Neural progenitor cell (in vitro differentiated cells): ENCODE results near the gene PRR33. TPM values are rescaled to one million over a fixed set of nuclear protein-coding genes. Genes with fewer than 3 reads are reported as not detected.

Experiments used
- DNase-seq: peaks from one replicate; pipeline ENCODE4 v3.0.0-alpha.2; 2016; ENCODE audit warnings: low spot score
- H2AFZ ChIP-seq: fragments of 200-600 bp; sonication (generic); replicated peaks from 2 replicates; pipeline ENCODE4 v1.6.1; 2016; ENCODE audit warnings: antibody characterized with exemption
- H3F3A ChIP-seq: fragments of 200-600 bp; sonication (generic); 2 replicates; pipeline ENCODE4 v1.6.1; 2016; ENCODE audit warnings: antibody characterized with exemption, low read depth
- H3K27ac ChIP-seq: fragments of 200-600 bp; sonication (generic); 2 replicates; pipeline ENCODE4 v1.5.1; 2016; ENCODE audit warnings: mild to moderate bottlenecking
- H3K27me3 ChIP-seq: fragments of 200-600 bp; sonication (generic); 2 replicates; pipeline ENCODE4 v1.6.1; 2016; ENCODE audit warnings: mild to moderate bottlenecking, moderate library complexity
- H3K36me3 ChIP-seq: fragments of 200-600 bp; sonication (generic); 2 replicates; pipeline ENCODE4 v1.5.1; 2016
- H3K4me1 ChIP-seq: fragments of 200-600 bp; sonication (generic); 2 replicates; pipeline ENCODE4 v1.6.1; 2016; ENCODE audit warnings: mixed run types
- H3K4me2 ChIP-seq: fragments of 200-600 bp; sonication (generic); 2 replicates; pipeline ENCODE4 v1.6.1; 2016
- H3K4me3 ChIP-seq: fragments of 200-600 bp; sonication (generic); 2 replicates; pipeline ENCODE4 v1.5.1; 2016
- H3K79me2 ChIP-seq: fragments of 200-600 bp; sonication (generic); 2 replicates; pipeline ENCODE4 v1.6.1; 2016; ENCODE audit warnings: low read depth
- H3K9ac ChIP-seq: fragments of 200-600 bp; sonication (generic); 2 replicates; pipeline ENCODE4 v1.6.1; 2016
- H3K9me3 ChIP-seq: fragments of 200-600 bp; sonication (generic); 2 replicates; pipeline ENCODE4 v1.5.1; 2016; ENCODE audit warnings: low read depth
- H4K20me1 ChIP-seq: fragments of 200-600 bp; sonication (generic); 2 replicates; pipeline ENCODE4 v1.6.1; 2016; ENCODE audit warnings: low read depth
- H3K27ac Mint-ChIP-seq: 3 replicates; pipeline ENCODE4 v1.8.0; 2021; ENCODE audit warnings: mixed read lengths
- H3K27me3 Mint-ChIP-seq: 2 replicates; pipeline ENCODE4 v1.8.0; 2022; ENCODE audit warnings: low read depth, mild to moderate bottlenecking, inconsistent platforms, moderate library complexity, mixed read lengths; ENCODE audit not compliant: insufficient read depth
- H3K36me3 Mint-ChIP-seq: 3 replicates; pipeline ENCODE4 v1.8.0; 2021; ENCODE audit warnings: mixed read lengths
- H3K4me1 Mint-ChIP-seq: 3 replicates; pipeline ENCODE4 v1.8.0; 2021; ENCODE audit warnings: mixed read lengths
- H3K4me3 Mint-ChIP-seq: 3 replicates; pipeline ENCODE4 v1.8.0; 2021; ENCODE audit warnings: mild to moderate bottlenecking, moderate library complexity, mixed read lengths
- H3K9me3 Mint-ChIP-seq: 3 replicates; pipeline ENCODE4 v1.8.0; 2020; ENCODE audit warnings: mixed read lengths
- EZH2 ChIP-seq: fragments of 200-600 bp; sonication (generic); IDR thresholded peaks from 2 replicates; pipeline ENCODE4 v1.6.1; 2017; ENCODE audit warnings: antibody characterized with exemption, mild to moderate bottlenecking, moderate library complexity
- EZH2phosphoT487 ChIP-seq: fragments of 200-600 bp; sonication (generic); IDR thresholded peaks from 2 replicates; pipeline ENCODE4 v1.6.1; 2017; ENCODE audit warnings: antibody characterized with exemption
- total RNA-seq: library from RNA; depleted of rRNA; stranded (reverse); fragments of >200 nt; gene quantifications from 2 replicates; pipeline ENCODE4 v1.2.3, GENCODE V29; 2015; ENCODE audit warnings: low replicate concordance
- TF ChIP-seq, protein P1 (sequence below): fragments of 200-600 bp; sonication (generic); IDR thresholded peaks from 2 replicates; pipeline ENCODE4 v1.5.1; 2017; ENCODE audit warnings: antibody characterized with exemption, mild to moderate bottlenecking

Gene PRR33
- total RNA-seq, 1 donor from 2014 or later: not detected

- H3K27ac Mint-ChIP-seq: no peak overlapping the region
Measured at GRCh38 chr11:1851468-1852180, 40.1 kb downstream of the PRR33 start.

DNA sequence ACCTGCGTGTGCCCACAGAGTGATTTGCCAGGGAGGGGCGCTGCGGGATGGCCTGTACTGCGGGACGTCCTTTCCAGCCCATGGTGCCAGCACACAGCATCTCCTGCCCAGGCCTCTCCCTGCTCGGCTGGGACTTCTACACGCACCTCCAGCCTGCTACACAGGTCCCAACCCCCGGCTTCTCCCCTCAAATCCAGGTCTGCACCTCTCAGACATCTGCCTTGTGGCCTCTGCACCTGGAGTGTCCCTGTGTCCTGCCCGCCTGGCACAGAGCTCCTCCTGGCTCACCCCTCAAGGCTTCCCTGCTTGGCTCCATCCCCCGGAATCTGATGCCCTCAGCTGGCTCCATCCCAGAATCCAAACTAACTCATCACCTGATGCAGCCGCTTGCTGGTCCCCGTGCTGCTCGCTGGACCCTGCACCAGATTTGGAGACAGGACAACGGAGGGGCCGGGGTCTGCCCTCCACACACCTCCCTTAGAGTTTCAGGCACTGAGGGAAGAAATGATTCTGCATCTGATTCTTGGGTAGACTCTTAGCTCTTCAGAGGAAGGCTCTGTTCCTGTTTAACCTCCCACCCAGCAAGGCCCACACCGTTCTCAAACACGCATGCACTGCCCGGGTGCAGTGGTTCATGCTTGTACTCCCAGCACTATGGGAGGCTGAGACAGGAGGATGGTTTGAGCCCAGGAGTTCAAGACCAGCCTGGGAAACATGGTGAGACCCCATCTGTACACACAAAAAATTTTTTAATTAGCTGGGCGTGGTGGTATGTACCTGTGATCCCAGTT, 42.9 kb downstream of the PRR33 start:
- Histone ChIP-seq H3K9ac (no peak overlapping the region), H3K9me3 (no peaks in the 10 kb centered on the region), H2AFZ (no peak overlapping the region), H3K27me3 (no peaks in the 10 kb centered on the region), H3K27ac (no peak overlapping the region), H3K36me3 (no peaks in the 10 kb centered on the region), H4K20me1 (no peaks in the 10 kb centered on the region), H3F3A (no peaks in the 10 kb centered on the region), H3K4me3 (no peak overlapping the region), H3K79me2 (no peaks in the 10 kb centered on the region), H3K4me1 (no peaks in the 10 kb centered on the region), H3K4me2 (no peak overlapping the region)
- TF ChIP-seq EZH2 (no peak), EZH2phosphoT487 (no peak)
- TF ChIP-seq, protein P1, sequence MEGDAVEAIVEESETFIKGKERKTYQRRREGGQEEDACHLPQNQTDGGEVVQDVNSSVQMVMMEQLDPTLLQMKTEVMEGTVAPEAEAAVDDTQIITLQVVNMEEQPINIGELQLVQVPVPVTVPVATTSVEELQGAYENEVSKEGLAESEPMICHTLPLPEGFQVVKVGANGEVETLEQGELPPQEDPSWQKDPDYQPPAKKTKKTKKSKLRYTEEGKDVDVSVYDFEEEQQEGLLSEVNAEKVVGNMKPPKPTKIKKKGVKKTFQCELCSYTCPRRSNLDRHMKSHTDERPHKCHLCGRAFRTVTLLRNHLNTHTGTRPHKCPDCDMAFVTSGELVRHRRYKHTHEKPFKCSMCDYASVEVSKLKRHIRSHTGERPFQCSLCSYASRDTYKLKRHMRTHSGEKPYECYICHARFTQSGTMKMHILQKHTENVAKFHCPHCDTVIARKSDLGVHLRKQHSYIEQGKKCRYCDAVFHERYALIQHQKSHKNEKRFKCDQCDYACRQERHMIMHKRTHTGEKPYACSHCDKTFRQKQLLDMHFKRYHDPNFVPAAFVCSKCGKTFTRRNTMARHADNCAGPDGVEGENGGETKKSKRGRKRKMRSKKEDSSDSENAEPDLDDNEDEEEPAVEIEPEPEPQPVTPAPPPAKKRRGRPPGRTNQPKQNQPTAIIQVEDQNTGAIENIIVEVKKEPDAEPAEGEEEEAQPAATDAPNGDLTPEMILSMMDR: no peak
- no peak overlapping the region for H3K4me3 Mint-ChIP-seq
- H3K4me1 Mint-ChIP-seq: peaks cover 13% of the 10 kb centered on the region
- peak overlapping the region; percentile 74 for H3K27ac Mint-ChIP-seq
- no peaks in the 10 kb centered on the region for H3K9me3 Mint-ChIP-seq
- DNase-seq: no peak
- peaks cover 11% of the 10 kb centered on the region for H3K27me3 Mint-ChIP-seq
- H3K36me3 Mint-ChIP-seq: no peaks in the 10 kb centered on the region

More at GRCh38 chr11:1851468-1852180, 40.1 kb downstream of the PRR33 start:
- Histone ChIP-seq H3K79me2 (no peaks in the 10 kb centered on the region), H4K20me1 (no peaks in the 10 kb centered on the region), H3F3A (no peaks in the 10 kb centered on the region), H3K27ac (no peak overlapping the region), H3K36me3 (no peaks in the 10 kb centered on the region), H3K9me3 (no peaks in the 10 kb centered on the region), H2AFZ (no peak overlapping the region), H3K4me3 (no peak overlapping the region), H3K27me3 (no peaks in the 10 kb centered on the region), H3K4me1 (no peaks in the 10 kb centered on the region), H3K9ac (no peak overlapping the region), H3K4me2 (no peak overlapping the region)
- Mint-ChIP-seq H3K4me1 (peaks cover 2% of the 10 kb centered on the region), H3K36me3 (no peaks in the 10 kb centered on the region), H3K9me3 (no peaks in the 10 kb centered on the region), H3K27me3 (peaks cover 11% of the 10 kb centered on the region), H3K4me3 (no peak overlapping the region)
- DNase-seq: no peak
- TF ChIP-seq, protein P1: no peak
- TF ChIP-seq EZH2: no peak
- TF ChIP-seq EZH2phosphoT487: no peak

- Histone ChIP-seq H3K4me1 (no peaks in the 10 kb centered on the region), H3K79me2 (no peaks in the 10 kb centered on the region), H3K27me3 (no peaks in the 10 kb centered on the region), H4K20me1 (no peaks in the 10 kb centered on the region), H2AFZ (no peak overlapping the region), H3F3A (no peaks in the 10 kb centered on the region), H3K9me3 (no peaks in the 10 kb centered on the region), H3K9ac (no peak overlapping the region), H3K27ac (no peak overlapping the region), H3K4me2 (no peak overlapping the region), H3K4me3 (no peak overlapping the region), H3K36me3 (no peaks in the 10 kb centered on the region)
- Mint-ChIP-seq H3K4me3 (no peak overlapping the region), H3K9me3 (no peaks in the 10 kb centered on the region), H3K27me3 (peaks cover 11% of the 10 kb centered on the region), H3K27ac (peak overlapping the region; percentile 81), H3K4me1 (peaks cover 18% of the 10 kb centered on the region), H3K36me3 (no peaks in the 10 kb centered on the region)
- TF ChIP-seq EZH2phosphoT487 (no peak), EZH2 (no peak)
- TF ChIP-seq, protein P1: no peak
- no peak for DNase-seq
Measured at GRCh38 chr11:1847926-1848639, 43.6 kb downstream of the PRR33 start.
